Neural cell (in vitro differentiated cells): ENCODE results near the gene OSR1. TPM values are rescaled to one million over a fixed set of nuclear protein-coding genes. Genes with fewer than 3 reads are reported as not detected.
A peak's percentile ranks its signal among the peaks of the same experiment; 100 is the strongest.

ENCODE experiments used
- H2AFZ ChIP-seq: fragments of 200-600, 300-800 bp; sonication (generic), shearing (Covaris generic); 2 replicates; pipeline ENCODE4 v1.6.0; 2014; ENCODE audit warnings: low read depth, mild to moderate bottlenecking, antibody characterized with exemption, low read length, moderate library complexity
- H3F3A ChIP-seq: fragments of 200-600 bp; shearing (Covaris generic); 2 replicates; pipeline ENCODE4 v1.6.1; 2016; ENCODE audit warnings: mild to moderate bottlenecking, moderate library complexity, mixed read lengths, antibody characterized with exemption, low read length; ENCODE audit not compliant: insufficient read depth, poor library complexity, severe bottlenecking
- H3K27ac ChIP-seq: fragments of 200-600, 300-800 bp; sonication (generic), shearing (Covaris generic); 2 replicates; pipeline ENCODE4 v1.5.1; 2014; ENCODE audit warnings: mild to moderate bottlenecking, low read length, moderate library complexity
- H3K27me3 ChIP-seq: fragments of 300-800, 200-600 bp; sonication (generic), shearing (Covaris generic); 2 replicates; pipeline ENCODE4 v1.6.0; 2014; ENCODE audit warnings: mild to moderate bottlenecking, low read depth, low read length, moderate library complexity; ENCODE audit not compliant: insufficient read depth
- H3K36me3 ChIP-seq: fragments of 300-800, 200-600 bp; sonication (generic), shearing (Covaris generic); 2 replicates; pipeline ENCODE4 v1.5.1; 2014; ENCODE audit warnings: mild to moderate bottlenecking, antibody characterized with exemption, low read length, moderate library complexity; ENCODE audit not compliant: insufficient read depth
- H3K4me2 ChIP-seq: fragments of 300-800, 200-600 bp; sonication (generic), shearing (Covaris generic); 2 replicates; pipeline ENCODE4 v1.6.0; 2014; ENCODE audit warnings: mild to moderate bottlenecking, low read length
- H3K4me3 ChIP-seq: fragments of 300-800, 200-600 bp; sonication (generic), shearing (Covaris generic); 2 replicates; pipeline ENCODE4 v1.5.1; 2014; ENCODE audit warnings: mild to moderate bottlenecking, low read length, moderate library complexity
- H3K79me2 ChIP-seq: fragments of 200-600 bp; shearing (Covaris generic); replicated peaks from 2 replicates; pipeline ENCODE4 v1.6.0; 2014; ENCODE audit warnings: mild to moderate bottlenecking, low read length, moderate library complexity; ENCODE audit not compliant: insufficient read depth
- H3K9ac ChIP-seq: fragments of 300-800, 200-600 bp; sonication (generic), shearing (Covaris generic); 2 replicates; pipeline ENCODE4 v1.6.1; 2016; ENCODE audit warnings: mild to moderate bottlenecking, low read length, mixed read lengths
- H3K9me2 ChIP-seq: fragments of 200-600 bp; shearing (Covaris generic); 2 replicates; pipeline ENCODE4 v1.6.1; 2016; ENCODE audit warnings: mild to moderate bottlenecking, low read length, mixed read lengths; ENCODE audit not compliant: insufficient read depth
- H3K9me3 ChIP-seq: fragments of 200-600, 300-800 bp; sonication (generic), shearing (Covaris generic); 2 replicates; pipeline ENCODE4 v1.6.1; 2016; ENCODE audit warnings: mild to moderate bottlenecking, mixed run types, low read length, moderate library complexity, mixed read lengths
- H4K20me1 ChIP-seq: fragments of 200-600 bp; shearing (Covaris generic); 2 replicates; pipeline ENCODE4 v1.6.1; 2016; ENCODE audit warnings: mild to moderate bottlenecking, mixed run types; ENCODE audit not compliant: insufficient read depth
- EZH2 ChIP-seq: fragments of 200-600, 300-800 bp; shearing (Covaris generic), sonication (generic); IDR thresholded peaks from 2 replicates; pipeline ENCODE4 v1.6.1; 2014; ENCODE audit warnings: antibody characterized with exemption, low read length, borderline replicate concordance, mild to moderate bottlenecking; ENCODE audit not compliant: insufficient read depth, poor library complexity, severe bottlenecking
- MXI1 ChIP-seq: fragments of 450-650 bp; conservative IDR thresholded peaks from 2 replicates; pipeline ENCODE4 v1.6.1; 2014; ENCODE audit warnings: antibody characterized with exemption, mild to moderate bottlenecking; ENCODE audit not compliant: poor library complexity, severe bottlenecking
- POLR2AphosphoS5 ChIP-seq: IDR thresholded peaks from 2 replicates; pipeline ENCODE4 v1.6.1; 2012
- RAD21 ChIP-seq: fragments of 450-650 bp; conservative IDR thresholded peaks from 2 replicates; pipeline ENCODE4 v1.6.1; 2014; ENCODE audit warnings: antibody characterized with exemption, mild to moderate bottlenecking, moderate library complexity
- SMC3 ChIP-seq: fragments of 450-650 bp; conservative IDR thresholded peaks from 2 replicates; pipeline ENCODE4 v1.6.1; 2014; ENCODE audit warnings: antibody characterized with exemption, mild to moderate bottlenecking, moderate library complexity; ENCODE audit not compliant: poor library complexity
- TAF1 ChIP-seq: IDR thresholded peaks from 2 replicates; pipeline ENCODE4 v1.6.1; 2012; ENCODE audit warnings: low read depth
- polyA plus RNA-seq: library from polyadenylated mRNA; depleted of rRNA; stranded (reverse); fragments of >200 nt; gene quantifications from 2 replicates; pipeline ENCODE4 v1.2.3, GENCODE V29; 2014
- TF ChIP-seq, protein P1 (sequence below): fragments of 450-650 bp; IDR thresholded peaks from 2 replicates; pipeline ENCODE4 v1.5.1; 2014; ENCODE audit warnings: antibody characterized with exemption, mild to moderate bottlenecking, moderate library complexity; ENCODE audit not compliant: poor library complexity, severe bottlenecking
- TF ChIP-seq, protein P2 (sequence below): IDR thresholded peaks from 2 replicates; pipeline ENCODE4 v1.6.1; 2012; ENCODE audit warnings: borderline replicate concordance

The OSR1 gene
- polyA plus RNA-seq, 1 donor from 2014 or later: not detected

DNA sequence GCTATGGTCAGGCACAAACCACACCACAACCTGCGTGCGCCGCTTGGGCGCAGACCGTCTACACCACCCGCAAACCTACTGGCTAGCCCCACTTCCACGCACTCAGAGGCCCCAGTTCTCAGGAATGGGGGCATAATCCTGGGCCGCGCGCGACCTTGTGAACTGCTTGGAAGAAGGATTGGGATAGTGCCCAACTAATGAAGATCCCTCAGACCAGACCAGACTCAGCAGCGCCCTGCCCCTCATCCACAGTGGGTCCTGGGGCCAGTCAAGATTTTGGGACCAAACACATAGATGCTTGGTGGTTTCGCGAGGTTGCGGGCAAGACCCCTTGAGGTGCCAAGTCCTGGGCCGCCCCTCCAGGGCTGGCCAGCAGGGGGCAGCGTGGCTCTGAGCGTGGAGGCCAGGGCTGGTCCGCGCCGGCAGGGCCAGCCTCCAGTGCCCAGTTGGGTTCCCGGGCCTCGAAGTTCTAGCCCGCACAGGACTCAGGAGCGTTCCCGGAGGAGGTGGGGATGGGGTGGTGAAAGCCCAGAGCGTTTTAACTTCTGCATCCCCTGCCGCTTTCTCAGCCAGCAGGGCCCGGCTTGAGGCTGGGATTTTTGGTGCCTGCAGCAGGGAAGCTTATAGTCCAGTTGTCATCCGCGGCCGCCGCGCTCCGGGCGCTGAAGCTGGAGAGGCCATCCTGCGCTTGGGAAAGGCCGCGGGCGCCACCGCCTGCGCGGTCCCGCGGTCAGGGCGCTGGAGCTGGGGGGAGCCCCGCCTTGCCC lies 8.3 kb downstream of the OSR1 start:
- TF ChIP-seq, protein P1, sequence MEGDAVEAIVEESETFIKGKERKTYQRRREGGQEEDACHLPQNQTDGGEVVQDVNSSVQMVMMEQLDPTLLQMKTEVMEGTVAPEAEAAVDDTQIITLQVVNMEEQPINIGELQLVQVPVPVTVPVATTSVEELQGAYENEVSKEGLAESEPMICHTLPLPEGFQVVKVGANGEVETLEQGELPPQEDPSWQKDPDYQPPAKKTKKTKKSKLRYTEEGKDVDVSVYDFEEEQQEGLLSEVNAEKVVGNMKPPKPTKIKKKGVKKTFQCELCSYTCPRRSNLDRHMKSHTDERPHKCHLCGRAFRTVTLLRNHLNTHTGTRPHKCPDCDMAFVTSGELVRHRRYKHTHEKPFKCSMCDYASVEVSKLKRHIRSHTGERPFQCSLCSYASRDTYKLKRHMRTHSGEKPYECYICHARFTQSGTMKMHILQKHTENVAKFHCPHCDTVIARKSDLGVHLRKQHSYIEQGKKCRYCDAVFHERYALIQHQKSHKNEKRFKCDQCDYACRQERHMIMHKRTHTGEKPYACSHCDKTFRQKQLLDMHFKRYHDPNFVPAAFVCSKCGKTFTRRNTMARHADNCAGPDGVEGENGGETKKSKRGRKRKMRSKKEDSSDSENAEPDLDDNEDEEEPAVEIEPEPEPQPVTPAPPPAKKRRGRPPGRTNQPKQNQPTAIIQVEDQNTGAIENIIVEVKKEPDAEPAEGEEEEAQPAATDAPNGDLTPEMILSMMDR: peak; percentile 55
- TF ChIP-seq, protein P2, sequence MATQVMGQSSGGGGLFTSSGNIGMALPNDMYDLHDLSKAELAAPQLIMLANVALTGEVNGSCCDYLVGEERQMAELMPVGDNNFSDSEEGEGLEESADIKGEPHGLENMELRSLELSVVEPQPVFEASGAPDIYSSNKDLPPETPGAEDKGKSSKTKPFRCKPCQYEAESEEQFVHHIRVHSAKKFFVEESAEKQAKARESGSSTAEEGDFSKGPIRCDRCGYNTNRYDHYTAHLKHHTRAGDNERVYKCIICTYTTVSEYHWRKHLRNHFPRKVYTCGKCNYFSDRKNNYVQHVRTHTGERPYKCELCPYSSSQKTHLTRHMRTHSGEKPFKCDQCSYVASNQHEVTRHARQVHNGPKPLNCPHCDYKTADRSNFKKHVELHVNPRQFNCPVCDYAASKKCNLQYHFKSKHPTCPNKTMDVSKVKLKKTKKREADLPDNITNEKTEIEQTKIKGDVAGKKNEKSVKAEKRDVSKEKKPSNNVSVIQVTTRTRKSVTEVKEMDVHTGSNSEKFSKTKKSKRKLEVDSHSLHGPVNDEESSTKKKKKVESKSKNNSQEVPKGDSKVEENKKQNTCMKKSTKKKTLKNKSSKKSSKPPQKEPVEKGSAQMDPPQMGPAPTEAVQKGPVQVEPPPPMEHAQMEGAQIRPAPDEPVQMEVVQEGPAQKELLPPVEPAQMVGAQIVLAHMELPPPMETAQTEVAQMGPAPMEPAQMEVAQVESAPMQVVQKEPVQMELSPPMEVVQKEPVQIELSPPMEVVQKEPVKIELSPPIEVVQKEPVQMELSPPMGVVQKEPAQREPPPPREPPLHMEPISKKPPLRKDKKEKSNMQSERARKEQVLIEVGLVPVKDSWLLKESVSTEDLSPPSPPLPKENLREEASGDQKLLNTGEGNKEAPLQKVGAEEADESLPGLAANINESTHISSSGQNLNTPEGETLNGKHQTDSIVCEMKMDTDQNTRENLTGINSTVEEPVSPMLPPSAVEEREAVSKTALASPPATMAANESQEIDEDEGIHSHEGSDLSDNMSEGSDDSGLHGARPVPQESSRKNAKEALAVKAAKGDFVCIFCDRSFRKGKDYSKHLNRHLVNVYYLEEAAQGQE: no peak
- TF ChIP-seq RAD21 (peak; percentile 45), EZH2 (peak; percentile 79), SMC3 (peak; percentile 58)
- Histone ChIP-seq H3K4me3 (peak overlapping the region; percentile 48), H4K20me1 (no peaks in the 10 kb centered on the region), H3K9me3 (peaks cover 4% of the 10 kb centered on the region), H3K79me2 (peaks cover 3% of the 10 kb centered on the region), H3K27me3 (peaks cover 66% of the 10 kb centered on the region), H3K27ac (no peak overlapping the region), H3F3A (no peaks in the 10 kb centered on the region), H2AFZ (no peak overlapping the region), H3K4me2 (no peak overlapping the region), H3K9ac (no peak overlapping the region), H3K9me2 (no peaks in the 10 kb centered on the region), H3K36me3 (no peaks in the 10 kb centered on the region)

DNA sequence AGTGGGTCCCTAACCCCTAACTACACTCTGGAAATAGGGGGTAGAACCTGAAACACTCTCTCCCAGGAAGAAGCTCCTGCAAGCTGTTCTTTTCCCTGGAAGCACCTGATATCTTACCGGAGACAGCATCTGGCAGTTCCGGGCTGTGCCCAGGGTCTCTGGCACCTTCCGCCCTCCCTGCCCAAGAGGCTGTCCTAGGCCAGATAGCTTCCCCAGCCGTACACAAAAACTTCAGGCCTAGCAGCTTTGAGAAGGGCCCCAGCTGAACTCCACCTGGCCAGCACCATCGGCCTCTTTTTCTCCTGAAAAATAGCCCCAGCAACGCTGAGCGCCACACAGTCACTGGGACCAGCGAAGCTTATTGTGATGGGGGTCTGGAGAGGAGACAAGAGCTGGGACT lies 9.7 kb downstream of the OSR1 start:
- no peak overlapping the region for H3K4me2 ChIP-seq
- no peaks in the 10 kb centered on the region for H3K36me3 ChIP-seq
- no peaks in the 10 kb centered on the region for H4K20me1 ChIP-seq
- H3K27me3 ChIP-seq: peaks cover 52% of the 10 kb centered on the region
- H2AFZ ChIP-seq: peak overlapping the region; percentile 56
- no peaks in the 10 kb centered on the region for H3F3A ChIP-seq
- H3K4me3 ChIP-seq: peak overlapping the region; percentile 74
- no peaks in the 10 kb centered on the region for H3K9me2 ChIP-seq
- peak overlapping the region; percentile 81 for H3K9ac ChIP-seq
- peaks cover 4% of the 10 kb centered on the region for H3K9me3 ChIP-seq
- TF ChIP-seq MXI1 (no peak), RAD21 (no peak), POLR2AphosphoS5 (no peak), EZH2 (no peak), TAF1 (no peak), SMC3 (no peak)
- peaks cover 3% of the 10 kb centered on the region for H3K79me2 ChIP-seq
- no peak overlapping the region for H3K27ac ChIP-seq
